ENCODE data around the gene MECP2.

DNA sequence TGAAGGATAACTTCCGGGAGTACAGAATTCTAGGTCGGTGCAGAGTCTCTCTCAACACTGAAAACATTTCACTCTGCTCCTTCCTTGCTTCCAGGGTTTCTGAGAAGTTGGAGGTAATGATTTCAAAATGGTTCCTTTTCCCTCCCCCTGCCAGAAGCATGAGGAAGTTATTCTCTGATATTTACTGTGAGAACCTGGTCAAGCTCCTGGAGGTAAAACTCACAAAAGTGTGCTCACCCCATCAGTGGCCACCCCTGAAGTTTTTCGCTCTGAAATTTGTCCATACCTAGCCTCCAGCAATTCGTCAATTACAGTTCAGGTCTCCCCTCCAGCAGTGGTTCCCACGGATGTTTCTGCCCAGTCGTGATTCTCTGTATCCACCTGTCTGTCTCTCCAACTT is 16.2 kb upstream of the MECP2 start:
- TF ChIP-seq, protein P1, sequence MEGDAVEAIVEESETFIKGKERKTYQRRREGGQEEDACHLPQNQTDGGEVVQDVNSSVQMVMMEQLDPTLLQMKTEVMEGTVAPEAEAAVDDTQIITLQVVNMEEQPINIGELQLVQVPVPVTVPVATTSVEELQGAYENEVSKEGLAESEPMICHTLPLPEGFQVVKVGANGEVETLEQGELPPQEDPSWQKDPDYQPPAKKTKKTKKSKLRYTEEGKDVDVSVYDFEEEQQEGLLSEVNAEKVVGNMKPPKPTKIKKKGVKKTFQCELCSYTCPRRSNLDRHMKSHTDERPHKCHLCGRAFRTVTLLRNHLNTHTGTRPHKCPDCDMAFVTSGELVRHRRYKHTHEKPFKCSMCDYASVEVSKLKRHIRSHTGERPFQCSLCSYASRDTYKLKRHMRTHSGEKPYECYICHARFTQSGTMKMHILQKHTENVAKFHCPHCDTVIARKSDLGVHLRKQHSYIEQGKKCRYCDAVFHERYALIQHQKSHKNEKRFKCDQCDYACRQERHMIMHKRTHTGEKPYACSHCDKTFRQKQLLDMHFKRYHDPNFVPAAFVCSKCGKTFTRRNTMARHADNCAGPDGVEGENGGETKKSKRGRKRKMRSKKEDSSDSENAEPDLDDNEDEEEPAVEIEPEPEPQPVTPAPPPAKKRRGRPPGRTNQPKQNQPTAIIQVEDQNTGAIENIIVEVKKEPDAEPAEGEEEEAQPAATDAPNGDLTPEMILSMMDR (IDR thresholded peaks at IDR 0.05; ENCODE audit: poor library complexity), result no peak
- no peak for TF ChIP-seq EZH2phosphoT487 (IDR thresholded peaks at IDR 0.05; ENCODE audit: low read depth, severe bottlenecking, unreplicated experiment)

Measured in hepatocyte (in vitro differentiated cells).